Calu3 (cell line): ENCODE measurements around the gene HOXD9. TPM values are rescaled to one million over a fixed set of nuclear protein-coding genes. Genes with fewer than 3 reads are reported as not detected.

Source experiments
- BruUV-seq: library from RNA; stranded (reverse); fragments of 400-500 nt; replicated peaks from 2 replicates; lab custom pipeline; 2021; lab: Mats Ljungman, UMichigan
- CTCF ChIA-PET: fragments of 300-600 bp; sonication (Branson Sonifier 250); formaldehyde crosslinking; loops from one replicate; lab custom pipeline; 2022; ENCODE audit warnings: antibody characterized with exemption; lab: Charles Lee
- DNase-seq: peaks from one replicate; pipeline ENCODE4 v3.0.0; 2022
- H3K27ac Mint-ChIP-seq: one replicate; pipeline ENCODE4 v1.8.0; 2022; ENCODE audit warnings: mixed read lengths; ENCODE audit not compliant: unreplicated experiment
- H3K27me3 Mint-ChIP-seq: one replicate; pipeline ENCODE4 v1.8.0; 2022; ENCODE audit warnings: mixed read lengths; ENCODE audit not compliant: unreplicated experiment
- H3K36me3 Mint-ChIP-seq: one replicate; pipeline ENCODE4 v1.8.0; 2022; ENCODE audit warnings: mild to moderate bottlenecking, moderate library complexity, mixed read lengths; ENCODE audit not compliant: insufficient read depth, unreplicated experiment
- H3K4me1 Mint-ChIP-seq: one replicate; pipeline ENCODE4 v1.8.0; 2022; ENCODE audit warnings: mild to moderate bottlenecking, low read depth, mixed read lengths; ENCODE audit not compliant: unreplicated experiment
- H3K4me3 Mint-ChIP-seq: one replicate; pipeline ENCODE4 v1.8.0; 2022; ENCODE audit warnings: mild to moderate bottlenecking, low read depth, moderate library complexity, mixed read lengths; ENCODE audit not compliant: unreplicated experiment
- H3K9me3 Mint-ChIP-seq: one replicate; pipeline ENCODE4 v1.8.0; 2022; ENCODE audit warnings: low read depth, mixed read lengths; ENCODE audit not compliant: unreplicated experiment
- intact Hi-C: fragments of 100-400 bp; cut with micrococcal nuclease; formaldehyde crosslinking; loops from one replicate; pipeline ENCODE4 v1.10.0; 2022; ENCODE audit not compliant: unreplicated experiment
- total RNA-seq: library from RNA; stranded (reverse); gene quantifications from 2 replicates; pipeline ENCODE4 v1.2.3, GENCODE V29; 2022
- TF ChIP-seq, protein P1 (sequence below): fragments of 200-600 bp; IDR thresholded peaks from one replicate; pipeline ENCODE4 v1.8.0; 2022; ENCODE audit warnings: antibody characterized with exemption; ENCODE audit not compliant: unreplicated experiment

HOXD9 gene
- total RNA-seq, 1 experiment from 2014 or later = not detected

DNA sequence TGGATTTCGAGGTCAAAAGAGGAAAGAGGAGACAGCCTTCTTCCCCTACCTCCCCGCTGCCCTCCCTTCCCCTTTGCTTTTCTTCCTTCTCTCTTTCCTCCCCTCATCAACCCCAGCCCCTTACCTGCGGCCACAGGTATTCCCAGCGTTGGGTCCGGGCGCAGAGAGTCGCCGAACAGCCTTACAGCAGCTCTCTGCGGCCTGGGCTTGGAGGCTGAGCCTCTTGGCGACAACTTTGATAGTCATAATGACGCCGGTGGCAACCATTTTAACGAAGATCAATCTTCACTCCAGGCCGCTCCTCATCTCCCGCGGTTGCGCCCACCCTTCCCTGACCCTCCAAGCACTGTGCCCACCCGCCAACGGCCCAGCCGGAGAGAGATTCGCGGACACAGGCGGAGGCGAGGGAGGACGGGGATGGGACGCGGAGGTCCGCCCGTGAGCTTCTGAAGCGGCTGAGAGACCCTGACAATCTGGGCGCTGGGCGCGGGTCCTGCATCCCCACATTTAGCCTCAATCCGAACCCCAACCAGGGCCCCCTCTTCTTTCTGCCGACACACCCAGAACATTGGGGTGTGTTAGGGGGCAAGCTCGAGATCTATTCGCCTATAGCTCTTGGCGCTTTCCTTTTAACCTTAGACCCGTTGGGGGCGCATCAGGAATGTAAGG, 37.3 kb upstream of the HOXD9 start:
- no peak overlapping the region for H3K27ac Mint-ChIP-seq
- intact Hi-C loops = no loop called here
- peaks cover 2% of the 10 kb centered on the region for H3K9me3 Mint-ChIP-seq
- CTCF ChIA-PET = interaction anchor here (1.7 kb wide), 1 partner anchor 395 kb away, joined by 3 read pairs; no protein-coding TSS in a partner anchor
- TF ChIP-seq, protein P1, sequence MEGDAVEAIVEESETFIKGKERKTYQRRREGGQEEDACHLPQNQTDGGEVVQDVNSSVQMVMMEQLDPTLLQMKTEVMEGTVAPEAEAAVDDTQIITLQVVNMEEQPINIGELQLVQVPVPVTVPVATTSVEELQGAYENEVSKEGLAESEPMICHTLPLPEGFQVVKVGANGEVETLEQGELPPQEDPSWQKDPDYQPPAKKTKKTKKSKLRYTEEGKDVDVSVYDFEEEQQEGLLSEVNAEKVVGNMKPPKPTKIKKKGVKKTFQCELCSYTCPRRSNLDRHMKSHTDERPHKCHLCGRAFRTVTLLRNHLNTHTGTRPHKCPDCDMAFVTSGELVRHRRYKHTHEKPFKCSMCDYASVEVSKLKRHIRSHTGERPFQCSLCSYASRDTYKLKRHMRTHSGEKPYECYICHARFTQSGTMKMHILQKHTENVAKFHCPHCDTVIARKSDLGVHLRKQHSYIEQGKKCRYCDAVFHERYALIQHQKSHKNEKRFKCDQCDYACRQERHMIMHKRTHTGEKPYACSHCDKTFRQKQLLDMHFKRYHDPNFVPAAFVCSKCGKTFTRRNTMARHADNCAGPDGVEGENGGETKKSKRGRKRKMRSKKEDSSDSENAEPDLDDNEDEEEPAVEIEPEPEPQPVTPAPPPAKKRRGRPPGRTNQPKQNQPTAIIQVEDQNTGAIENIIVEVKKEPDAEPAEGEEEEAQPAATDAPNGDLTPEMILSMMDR = no peak
- DNase-seq = no peak
- no peaks in the 10 kb centered on the region for H3K4me1 Mint-ChIP-seq
- peaks cover 33% of the 10 kb centered on the region for H3K27me3 Mint-ChIP-seq
- BruUV-seq = no TSS peak
- no peak overlapping the region for H3K4me3 Mint-ChIP-seq
- peaks cover 4% of the 10 kb centered on the region for H3K36me3 Mint-ChIP-seq

DNA sequence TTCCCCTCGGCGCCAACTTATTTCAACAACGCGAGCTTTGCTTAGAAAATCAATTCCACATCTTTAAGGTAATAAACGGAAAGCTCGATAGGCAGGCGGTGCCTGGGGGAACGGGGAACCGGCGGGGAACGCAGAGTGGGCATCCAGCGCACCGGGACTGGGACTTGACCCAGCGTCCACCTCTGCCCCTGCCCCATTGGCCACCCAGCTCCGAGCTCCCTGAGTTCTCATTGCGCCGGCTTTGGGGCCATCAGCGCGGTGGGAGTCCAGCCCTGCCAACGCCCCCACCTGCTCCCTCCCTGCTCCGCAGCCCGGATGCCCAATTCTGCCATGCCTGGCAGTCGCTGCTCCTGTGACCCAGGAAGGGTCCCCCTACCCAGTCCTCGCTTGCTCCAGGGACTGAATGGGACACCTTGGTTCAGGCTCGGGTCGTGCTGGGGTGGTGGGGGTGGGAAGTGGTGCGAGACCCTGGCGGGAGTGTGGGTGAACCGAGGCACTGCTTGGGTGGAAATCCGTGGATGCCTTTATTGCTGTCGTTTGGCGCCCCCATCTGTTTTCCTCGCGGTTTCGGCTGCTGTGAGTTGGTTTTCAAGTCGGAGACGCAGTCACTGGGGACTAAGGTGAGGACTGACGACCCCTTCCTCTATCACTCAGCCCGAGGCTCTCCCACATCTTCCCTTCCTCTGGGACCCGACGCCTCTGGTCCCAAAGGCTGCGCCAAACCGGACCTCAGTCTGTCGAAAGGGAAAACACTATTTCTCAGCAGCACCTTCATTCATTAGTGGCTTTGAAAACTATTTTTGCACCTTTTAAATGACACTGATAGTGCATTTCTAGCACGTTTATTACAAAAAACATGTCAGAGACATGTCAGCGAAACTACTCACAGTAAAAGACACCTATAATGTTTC, 36.4 kb upstream of the HOXD9 start:
- Mint-ChIP-seq H3K27ac (no peak overlapping the region), H3K27me3 (peaks cover 41% of the 10 kb centered on the region), H3K4me3 (no peak overlapping the region), H3K4me1 (no peaks in the 10 kb centered on the region), H3K36me3 (no peaks in the 10 kb centered on the region), H3K9me3 (peaks cover 2% of the 10 kb centered on the region)
- BruUV-seq = no TSS peak
- peak; percentile 34 for DNase-seq
- TF ChIP-seq, protein P1 = peak; percentile 52
- intact Hi-C loops = loop anchor here (2.0 kb wide), 2 partner anchors 395 to 719 kb away; no protein-coding TSS in a partner anchor
- CTCF ChIA-PET = interaction anchor here (1.7 kb wide), 1 partner anchor 396 kb away, joined by 3 read pairs; no protein-coding TSS in a partner anchor

DNA sequence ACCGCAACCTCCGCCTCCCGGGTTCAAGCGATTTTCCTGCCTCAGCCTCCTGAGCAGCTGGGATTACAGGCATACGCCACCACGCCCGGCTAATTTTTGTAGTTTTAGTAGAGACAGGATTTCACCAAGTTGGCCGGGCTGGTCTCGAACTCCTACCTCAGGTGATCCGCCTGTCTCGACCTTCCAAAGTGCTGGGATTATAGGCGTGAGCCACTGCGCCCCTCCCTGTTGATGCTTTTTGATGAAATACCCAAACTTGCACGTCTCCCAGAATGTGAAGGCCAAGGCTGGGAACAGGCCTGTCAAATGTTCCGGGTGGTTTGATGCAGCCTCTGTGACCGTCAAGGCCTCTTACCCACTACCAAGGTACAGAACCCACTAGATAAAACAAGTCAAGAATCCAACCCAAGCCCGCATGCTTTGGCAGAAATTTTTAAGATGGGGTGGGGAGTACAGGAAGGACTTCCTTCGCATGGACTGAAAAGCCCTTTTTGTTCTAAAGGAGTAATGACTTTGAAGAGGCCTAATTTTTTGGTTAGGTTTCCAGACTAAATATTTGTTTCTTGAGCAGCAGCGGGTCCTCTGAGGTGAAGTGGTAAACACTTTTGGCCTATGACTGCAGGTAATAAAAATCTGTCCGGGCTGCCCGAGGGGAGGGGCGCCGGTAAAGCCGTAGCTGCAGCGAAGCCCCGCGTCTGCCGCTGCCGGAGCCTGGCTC, 35.0 kb upstream of the HOXD9 start:
- H3K4me1 Mint-ChIP-seq = no peaks in the 10 kb centered on the region
- H3K4me3 Mint-ChIP-seq = peak overlapping the region; percentile 62
- CTCF ChIA-PET = interaction anchor here (1.3 to 1.4 kb wide), 2 partner anchors 397 to 399 kb away, joined by 3 to 8 read pairs; no protein-coding TSS in a partner anchor
- no TSS peak for BruUV-seq
- H3K9me3 Mint-ChIP-seq = peaks cover 2% of the 10 kb centered on the region
- intact Hi-C loops = loop anchor here (2.0 kb wide), 2 partner anchors 397 to 721 kb away; no protein-coding TSS in a partner anchor
- DNase-seq = no peak
- no peaks in the 10 kb centered on the region for H3K36me3 Mint-ChIP-seq
- H3K27ac Mint-ChIP-seq = no peak overlapping the region
- TF ChIP-seq, protein P1 = no peak
- peaks cover 52% of the 10 kb centered on the region for H3K27me3 Mint-ChIP-seq
